Activated T-helper 17 cell treated with anti-CD3 and anti-CD28 coated beads, Interleukin-2, amount 50 U/mL, for 72 hours (primary cell): ENCODE data around the gene OVOL1. TPM values are rescaled to one million over a fixed set of nuclear protein-coding genes. Genes with fewer than 3 reads are reported as not detected.
A peak's percentile ranks its signal among the peaks of the same experiment; 100 is the strongest.

Experiments used
- ATAC-seq: fragments of 150-1000 bp; cut with Tn5 transposase; replicated peaks from 2 replicates; pipeline ENCODE4 v1.10.0; 2021; ENCODE audit warnings: mild to moderate bottlenecking, moderate library complexity
- H3K27ac Mint-ChIP-seq: one replicate; pipeline ENCODE4 v1.8.0; 2022; ENCODE audit warnings: mixed read lengths
- H3K27me3 Mint-ChIP-seq: one replicate; pipeline ENCODE4 v1.8.0; 2022; ENCODE audit warnings: mixed read lengths
- H3K36me3 Mint-ChIP-seq: one replicate; pipeline ENCODE4 v1.8.0; 2022; ENCODE audit warnings: low read depth, mild to moderate bottlenecking, mixed read lengths
- H3K4me1 Mint-ChIP-seq: one replicate; pipeline ENCODE4 v1.8.0; 2022; ENCODE audit warnings: mixed read lengths
- H3K4me3 Mint-ChIP-seq: one replicate; pipeline ENCODE4 v1.8.0; 2022; ENCODE audit warnings: mild to moderate bottlenecking, mixed read lengths
- H3K9me3 Mint-ChIP-seq: one replicate; pipeline ENCODE4 v1.8.0; 2022; ENCODE audit warnings: mixed read lengths
- total RNA-seq, 2 donors: library from RNA; stranded (reverse); gene quantifications; one replicate each; pipeline ENCODE4 v1.2.3, GENCODE V29; 2022

Gene OVOL1
- total RNA-seq, 2 donors from 2014 or later: 0.98 TPM; not detected in 1

- H3K4me3 Mint-ChIP-seq: no peak overlapping the region
- no peaks in the 10 kb centered on the region for H3K27me3 Mint-ChIP-seq
- H3K36me3 Mint-ChIP-seq: peaks cover 2% of the 10 kb centered on the region
- no peaks in the 10 kb centered on the region for H3K9me3 Mint-ChIP-seq
- peaks cover 9% of the 10 kb centered on the region for H3K4me1 Mint-ChIP-seq
- ATAC-seq: no peak
- H3K27ac Mint-ChIP-seq: peak overlapping the region; percentile 13
Observed at GRCh38 chr11:65771589-65772112, 15.2 kb upstream of the OVOL1 start.

GRCh38 chr11:65773784-65774411 lies 13.0 kb upstream of the OVOL1 start:
- no peak overlapping the region for H3K27ac Mint-ChIP-seq
- H3K27me3 Mint-ChIP-seq: no peaks in the 10 kb centered on the region
- no peak for ATAC-seq
- H3K4me1 Mint-ChIP-seq: peaks cover 9% of the 10 kb centered on the region
- no peak overlapping the region for H3K4me3 Mint-ChIP-seq
- H3K9me3 Mint-ChIP-seq: no peaks in the 10 kb centered on the region
- peaks cover 12% of the 10 kb centered on the region for H3K36me3 Mint-ChIP-seq

- H3K27ac Mint-ChIP-seq: peak overlapping the region; percentile 79
- ATAC-seq: no peak
Observed at GRCh38 chr11:65774525-65775306, 12.1 kb upstream of the OVOL1 start.

GRCh38 chr11:65776196-65776595 lies 10.7 kb upstream of the OVOL1 start:
- ATAC-seq: no peak
- peak overlapping the region; percentile 21 for H3K4me3 Mint-ChIP-seq
- H3K27me3 Mint-ChIP-seq: no peaks in the 10 kb centered on the region
- peaks cover 22% of the 10 kb centered on the region for H3K36me3 Mint-ChIP-seq
- H3K4me1 Mint-ChIP-seq: peaks cover 4% of the 10 kb centered on the region
- no peaks in the 10 kb centered on the region for H3K9me3 Mint-ChIP-seq
- H3K27ac Mint-ChIP-seq: peak overlapping the region; percentile 79

More at GRCh38 chr11:65774525-65775306, 12.1 kb upstream of the OVOL1 start:
- Mint-ChIP-seq H3K27me3 (no peaks in the 10 kb centered on the region), H3K4me1 (peaks cover 6% of the 10 kb centered on the region), H3K9me3 (no peaks in the 10 kb centered on the region), H3K36me3 (peaks cover 20% of the 10 kb centered on the region), H3K4me3 (no peak overlapping the region)

- Mint-ChIP-seq H3K4me1 (peaks cover 4% of the 10 kb centered on the region), H3K36me3 (peaks cover 22% of the 10 kb centered on the region), H3K4me3 (peak overlapping the region; percentile 21), H3K27me3 (no peaks in the 10 kb centered on the region), H3K27ac (peak overlapping the region; percentile 79), H3K9me3 (no peaks in the 10 kb centered on the region)
- no peak for ATAC-seq
Observed at GRCh38 chr11:65776710-65777141, 10.1 kb upstream of the OVOL1 start.

- Mint-ChIP-seq H3K36me3 (peaks cover 22% of the 10 kb centered on the region), H3K4me3 (peak overlapping the region; percentile 21), H3K9me3 (no peaks in the 10 kb centered on the region), H3K27me3 (no peaks in the 10 kb centered on the region), H3K4me1 (peaks cover 4% of the 10 kb centered on the region), H3K27ac (no peak overlapping the region)
- no peak for ATAC-seq
Observed at GRCh38 chr11:65777241-65777640, 9.6 kb upstream of the OVOL1 start.

GRCh38 chr11:65777821-65778361 lies 9.0 kb upstream of the OVOL1 start:
- H3K4me3 Mint-ChIP-seq: no peak overlapping the region
- H3K27ac Mint-ChIP-seq: no peak overlapping the region
- no peaks in the 10 kb centered on the region for H3K27me3 Mint-ChIP-seq
- ATAC-seq: no peak
- H3K4me1 Mint-ChIP-seq: peaks cover 4% of the 10 kb centered on the region
- peaks cover 22% of the 10 kb centered on the region for H3K36me3 Mint-ChIP-seq
- no peaks in the 10 kb centered on the region for H3K9me3 Mint-ChIP-seq

- H3K4me1 Mint-ChIP-seq: peaks cover 4% of the 10 kb centered on the region
- no peak for ATAC-seq
- H3K27me3 Mint-ChIP-seq: no peaks in the 10 kb centered on the region
- peak overlapping the region; percentile 79 for H3K4me3 Mint-ChIP-seq
- H3K27ac Mint-ChIP-seq: no peak overlapping the region
- H3K9me3 Mint-ChIP-seq: no peaks in the 10 kb centered on the region
- H3K36me3 Mint-ChIP-seq: peaks cover 22% of the 10 kb centered on the region
Observed at GRCh38 chr11:65778431-65778900, 8.4 kb upstream of the OVOL1 start.

GRCh38 chr11:65778901-65779668 lies 7.8 kb upstream of the OVOL1 start:
- ATAC-seq: no peak
- peaks cover 4% of the 10 kb centered on the region for H3K4me1 Mint-ChIP-seq
- H3K4me3 Mint-ChIP-seq: peak overlapping the region; percentile 79
- H3K9me3 Mint-ChIP-seq: no peaks in the 10 kb centered on the region
- H3K27me3 Mint-ChIP-seq: no peaks in the 10 kb centered on the region
- H3K36me3 Mint-ChIP-seq: peaks cover 22% of the 10 kb centered on the region
- H3K27ac Mint-ChIP-seq: peak overlapping the region; percentile 73

GRCh38 chr11:65779669-65779918 lies 7.3 kb upstream of the OVOL1 start:
- peaks cover 4% of the 10 kb centered on the region for H3K4me1 Mint-ChIP-seq
- no peaks in the 10 kb centered on the region for H3K9me3 Mint-ChIP-seq
- no peaks in the 10 kb centered on the region for H3K27me3 Mint-ChIP-seq
- H3K4me3 Mint-ChIP-seq: peak overlapping the region; percentile 79
- peak overlapping the region; percentile 73 for H3K27ac Mint-ChIP-seq
- no peak for ATAC-seq
- H3K36me3 Mint-ChIP-seq: peaks cover 22% of the 10 kb centered on the region

- H3K9me3 Mint-ChIP-seq: no peaks in the 10 kb centered on the region
- ATAC-seq: peak; percentile 78
Observed at GRCh38 chr11:65779919-65780769, 6.7 kb upstream of the OVOL1 start.

GRCh38 chr11:65780770-65781151 lies 6.1 kb upstream of the OVOL1 start, which contains the start of gene AP5B1:
Gene AP5B1, minus strand, starts transcription at chr11:65780976. Its CDS starts 385 bp downstream, at chr11:65780591.
- peak within 1 kb of the TSS; percentile 73 for H3K27ac Mint-ChIP-seq
- H3K9me3 Mint-ChIP-seq: no peaks in the 10 kb centered on the region

More at GRCh38 chr11:65779919-65780769, 6.7 kb upstream of the OVOL1 start:
- Mint-ChIP-seq H3K27me3 (peaks cover 1% of the 10 kb centered on the region), H3K27ac (peak overlapping the region; percentile 73), H3K36me3 (peaks cover 22% of the 10 kb centered on the region), H3K4me1 (peaks cover 6% of the 10 kb centered on the region), H3K4me3 (peak overlapping the region; percentile 79)

GRCh38 chr11:65781152-65781961 lies 5.5 kb upstream of the OVOL1 start:
- H3K36me3 Mint-ChIP-seq: peaks cover 26% of the 10 kb centered on the region
- no peak overlapping the region for H3K27ac Mint-ChIP-seq
- H3K9me3 Mint-ChIP-seq: no peaks in the 10 kb centered on the region
- peaks cover 13% of the 10 kb centered on the region for H3K4me1 Mint-ChIP-seq
- peaks cover 10% of the 10 kb centered on the region for H3K27me3 Mint-ChIP-seq
- peak; percentile 38 for ATAC-seq
- peak overlapping the region; percentile 16 for H3K4me3 Mint-ChIP-seq

More at GRCh38 chr11:65780770-65781151, 6.1 kb upstream of the OVOL1 start, which contains the start of gene AP5B1:
- Mint-ChIP-seq H3K4me1 (peaks cover 13% of the 10 kb centered on the region), H3K36me3 (peaks cover 25% of the 10 kb centered on the region), H3K4me3 (peak within 1 kb of the TSS; percentile 79), H3K27me3 (peaks cover 8% of the 10 kb centered on the region)
- peak; percentile 77 for ATAC-seq
